Esophagus mucosa (tissue), 1 donor: ENCODE results near the gene PAX2. TPM values are rescaled to one million over a fixed set of nuclear protein-coding genes. Genes with fewer than 3 reads are reported as not detected.

Experiments
- ATAC-seq: fragments of 200-7000 bp; cut with Tn5 transposase; one replicate; pipeline ENCODE4 v1.9.1; 2020
- total RNA-seq: library from RNA; stranded (reverse); gene quantifications from one replicate; pipeline ENCODE4 v1.2.4, GENCODE V29; 2023
- donor health status: DM: yes; HTN: yes; CAD: no.

The PAX2 gene
- total RNA-seq, 1 donor from 2014 or later = not detected

GRCh38 chr10:100760726-100761125 lies 15.3 kb downstream of the PAX2 start:
- ATAC-seq = no peak

DNA sequence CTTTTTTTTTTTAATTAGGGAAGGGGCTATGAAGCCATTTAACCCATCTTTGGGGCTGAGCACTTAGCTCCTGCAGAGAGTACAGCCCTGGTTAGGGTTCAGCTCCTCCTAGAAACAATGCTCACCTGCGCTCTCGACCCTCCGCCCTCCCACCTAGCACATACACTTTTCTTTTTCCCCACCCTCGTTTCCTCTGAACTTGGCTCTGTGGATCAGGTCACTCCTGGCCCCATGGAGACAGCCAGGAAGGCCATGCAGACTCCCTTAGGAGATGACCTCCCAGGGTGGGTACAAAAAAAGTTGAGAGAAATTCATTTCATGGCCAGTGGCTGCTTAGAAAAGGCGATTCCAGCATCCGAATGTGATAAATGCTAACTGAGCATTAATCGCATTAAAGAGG lies 15.8 kb downstream of the PAX2 start:
- ATAC-seq = no peak

GRCh38 chr10:100763043-100763747 lies 17.8 kb downstream of the PAX2 start:
- no peak for ATAC-seq

GRCh38 chr10:100766693-100767421 lies 21.5 kb downstream of the PAX2 start:
- no peak for ATAC-seq

DNA sequence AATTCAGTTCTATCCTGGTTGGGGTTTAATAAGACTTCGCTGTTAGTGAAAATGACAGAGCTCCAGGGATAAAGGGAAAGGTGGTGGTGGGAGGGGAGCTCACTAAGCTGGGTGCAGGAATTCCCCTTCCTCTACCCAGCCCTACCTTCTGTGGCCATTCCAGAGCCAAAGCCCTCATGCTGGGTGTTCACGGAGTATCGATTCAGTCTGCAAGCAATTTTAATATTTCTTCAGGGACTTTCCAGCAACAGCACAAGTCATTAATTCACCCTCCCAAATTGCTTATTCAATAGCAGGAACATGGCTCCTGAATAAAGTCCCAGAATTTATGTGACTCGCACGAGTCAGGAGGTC lies 22.0 kb downstream of the PAX2 start:
- no peak for ATAC-seq

- no peak for ATAC-seq
Observed at GRCh38 chr10:100769481-100769880, 24.1 kb downstream of the PAX2 start.

- no peak for ATAC-seq
Observed at GRCh38 chr10:100773646-100774045, 28.3 kb downstream of the PAX2 start.

DNA sequence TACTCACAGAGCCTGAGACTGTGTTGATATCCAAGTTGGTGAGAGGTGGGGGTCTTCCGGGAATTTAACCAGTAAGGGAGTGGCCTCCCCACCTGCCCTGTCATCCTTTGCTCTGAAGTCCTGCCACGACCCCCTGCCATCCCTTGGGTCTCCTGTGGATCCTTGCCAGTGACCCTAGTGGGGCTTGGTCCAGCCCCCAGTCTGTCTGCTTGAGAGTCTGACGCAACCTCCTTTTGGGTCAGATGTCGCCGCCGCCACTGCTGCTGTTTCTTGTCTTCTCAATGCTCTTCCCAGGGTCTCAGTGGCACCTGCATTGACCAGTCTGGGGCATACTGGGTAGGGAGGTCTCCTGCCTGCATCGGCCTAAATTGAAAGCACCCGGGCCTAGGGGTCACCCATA lies 28.8 kb downstream of the PAX2 start:
- no peak for ATAC-seq

DNA sequence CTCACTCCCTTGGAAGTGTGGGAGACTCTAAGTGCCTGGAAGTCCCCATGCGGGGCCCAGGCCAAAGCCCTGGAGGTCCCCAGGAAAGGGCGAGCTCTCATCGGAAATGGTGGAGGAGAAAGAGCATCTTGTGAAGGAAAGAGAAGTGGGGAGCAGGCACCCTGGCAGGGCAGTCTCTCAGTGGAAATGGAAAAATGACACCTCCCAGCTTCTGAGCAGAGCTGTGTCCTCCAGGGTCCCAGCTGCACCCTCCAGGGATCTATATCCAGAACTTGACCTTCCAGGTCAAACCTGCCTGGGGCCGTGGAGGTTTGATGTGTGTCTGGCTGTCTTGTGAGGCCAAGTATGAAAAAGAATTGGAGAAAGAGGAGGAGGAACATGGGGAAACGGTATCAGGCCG lies 29.5 kb downstream of the PAX2 start:
- no peak for ATAC-seq

DNA sequence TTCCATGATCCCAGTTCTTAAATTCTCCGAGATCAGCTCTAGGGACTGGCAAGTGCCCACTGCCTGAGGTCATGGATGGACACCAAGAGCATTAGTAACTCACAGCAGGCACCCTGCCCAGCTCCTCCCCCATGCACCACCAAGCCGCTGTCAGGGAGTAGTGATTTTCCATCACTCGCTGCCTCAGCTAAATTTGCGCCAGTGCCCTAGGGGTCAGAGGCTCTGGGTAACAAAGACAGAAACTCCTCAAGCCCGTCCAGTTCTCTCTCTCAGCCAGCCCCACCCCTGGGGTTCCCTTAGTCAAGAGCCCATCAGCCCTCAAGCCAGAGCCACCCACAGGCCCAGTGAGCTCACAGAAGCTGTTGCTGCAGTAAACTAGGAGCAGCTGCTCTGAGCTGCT lies 30.0 kb downstream of the PAX2 start:
- ATAC-seq = no peak

- ATAC-seq = no peak
Observed at GRCh38 chr10:100775871-100776270, 30.5 kb downstream of the PAX2 start.

DNA sequence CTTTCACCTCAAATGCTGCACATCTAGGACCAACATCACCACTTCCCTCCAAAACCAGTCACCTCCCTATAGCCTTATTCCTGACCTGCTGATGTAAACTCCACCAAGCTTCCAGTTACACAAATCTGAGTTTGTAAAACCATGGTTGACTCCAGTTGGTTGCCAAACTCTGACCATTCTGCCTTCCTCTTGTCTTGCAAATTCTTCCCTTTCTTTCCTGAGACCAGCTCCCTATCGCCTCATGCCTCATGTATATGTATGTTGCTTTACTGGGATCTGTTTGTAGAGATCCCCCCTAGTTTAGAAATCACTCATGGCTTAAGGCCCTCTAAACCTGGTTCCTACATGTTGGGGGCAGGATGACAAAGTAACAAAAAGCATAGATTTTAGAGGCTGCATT lies 31.3 kb downstream of the PAX2 start:
- ATAC-seq = no peak

- no peak for ATAC-seq
Observed at GRCh38 chr10:100779329-100779728, 33.9 kb downstream of the PAX2 start.

- ATAC-seq = no peak
Observed at GRCh38 chr10:100780324-100780723, 34.9 kb downstream of the PAX2 start.

DNA sequence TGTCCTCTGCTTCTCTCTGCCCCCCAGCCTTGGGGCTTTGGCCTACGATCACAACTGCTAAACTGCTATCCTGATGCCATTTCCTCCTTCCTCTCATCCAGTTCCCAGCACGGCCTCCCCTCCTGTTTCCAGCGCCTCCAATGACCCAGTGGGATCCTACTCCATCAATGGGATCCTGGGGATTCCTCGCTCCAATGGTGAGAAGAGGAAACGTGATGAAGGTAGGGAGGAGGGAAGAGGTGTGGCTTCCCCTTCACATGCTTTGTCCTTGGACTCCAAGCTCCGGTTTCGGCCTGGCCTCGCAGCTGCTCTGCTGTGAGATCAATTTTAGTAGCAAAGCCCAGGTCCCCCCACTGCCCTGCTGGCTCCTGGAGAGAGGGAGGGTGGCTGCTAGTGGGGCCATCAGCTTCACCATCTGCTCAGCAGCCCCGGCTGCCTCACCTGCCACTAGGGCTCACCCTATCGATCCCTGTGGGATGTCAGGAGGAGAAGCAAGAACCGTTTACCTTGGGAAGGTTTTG lies 35.8 kb downstream of the PAX2 start:
- ATAC-seq = no peak

- ATAC-seq = no peak
Observed at GRCh38 chr10:100782461-100783244, 37.3 kb downstream of the PAX2 start.

DNA sequence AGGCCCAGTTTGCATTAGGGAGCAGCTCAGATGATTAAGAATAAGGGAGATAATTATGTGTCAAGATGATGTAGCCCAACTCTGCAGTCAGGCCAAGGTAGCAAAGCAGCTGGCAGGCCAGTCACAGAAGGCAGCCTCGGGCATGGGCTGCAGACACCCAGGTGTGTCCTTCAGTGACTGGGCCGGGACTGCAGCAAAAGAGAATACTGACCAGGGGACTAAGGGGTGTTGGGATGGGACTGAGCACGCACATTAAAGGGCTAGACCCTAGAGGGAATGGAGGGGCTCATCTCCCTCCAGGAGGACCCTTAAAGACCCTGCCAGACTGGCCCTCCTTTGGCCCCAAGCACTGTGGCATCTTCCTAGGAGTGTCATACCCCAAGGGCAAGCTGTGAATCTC lies 38.7 kb downstream of the PAX2 start:
- ATAC-seq = no peak

DNA sequence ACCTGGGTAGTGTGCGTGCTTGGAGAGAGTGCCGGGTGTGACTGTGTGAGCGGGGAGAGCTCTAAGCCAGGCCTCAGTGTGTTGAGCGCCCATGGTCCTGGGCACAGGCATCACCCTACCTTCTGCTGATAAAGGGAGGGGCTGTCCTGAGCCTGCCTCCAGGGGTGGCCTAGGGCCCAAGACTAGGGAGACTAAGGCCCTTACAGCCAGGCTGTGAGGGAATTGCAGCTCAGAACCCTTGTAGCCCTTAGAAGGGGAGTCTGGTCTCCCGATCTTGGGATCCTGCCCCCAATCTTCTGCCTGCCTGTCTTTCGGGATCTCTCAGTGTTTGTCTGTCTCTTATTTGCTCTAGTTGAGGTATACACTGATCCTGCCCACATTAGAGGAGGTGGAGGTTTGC lies 41.2 kb downstream of the PAX2 start:
- peak; percentile 12 for ATAC-seq

DNA sequence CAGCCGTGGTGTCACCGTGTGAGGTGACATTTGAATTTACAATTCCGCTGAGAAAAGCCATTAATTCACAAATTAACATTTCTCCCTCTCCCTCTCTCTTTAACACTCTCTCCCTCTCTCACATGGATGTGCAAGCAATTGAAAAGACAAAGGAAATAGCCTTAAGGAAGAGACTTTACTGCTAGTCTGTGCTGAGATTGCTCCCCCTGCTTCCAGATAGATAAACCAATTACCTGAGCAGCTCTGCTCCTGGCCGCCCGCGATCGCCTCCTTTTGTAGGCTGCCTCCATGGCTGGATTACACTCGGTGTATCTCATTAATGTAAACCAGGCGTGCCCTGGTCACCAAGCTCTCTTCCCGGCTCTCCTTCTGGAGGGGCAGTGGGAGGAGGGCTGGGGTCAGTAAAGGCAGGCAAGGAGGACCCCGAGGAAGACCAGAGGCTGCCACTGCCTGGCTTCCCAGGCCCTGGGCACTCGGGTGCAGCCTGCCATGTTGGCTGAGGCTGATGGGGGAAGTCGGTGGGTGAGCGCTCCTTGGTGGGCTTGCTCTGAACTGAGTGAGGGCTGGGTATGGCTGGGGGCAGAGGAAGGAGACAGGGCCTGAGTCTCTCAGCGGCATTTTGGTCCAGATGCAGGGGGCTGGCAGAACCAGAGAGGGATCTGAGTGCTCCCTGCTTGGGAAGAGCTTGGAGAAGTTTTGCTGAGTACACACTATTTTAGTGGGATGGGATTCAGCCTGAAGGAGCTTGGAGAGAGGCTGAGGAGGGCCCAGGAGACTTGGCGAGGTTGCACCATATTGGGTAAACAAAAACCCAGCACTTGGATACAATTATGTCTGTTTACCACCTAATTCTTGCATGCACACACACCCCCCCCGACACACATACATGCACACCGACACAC lies 42.9 kb downstream of the PAX2 start:
- no peak for ATAC-seq

DNA sequence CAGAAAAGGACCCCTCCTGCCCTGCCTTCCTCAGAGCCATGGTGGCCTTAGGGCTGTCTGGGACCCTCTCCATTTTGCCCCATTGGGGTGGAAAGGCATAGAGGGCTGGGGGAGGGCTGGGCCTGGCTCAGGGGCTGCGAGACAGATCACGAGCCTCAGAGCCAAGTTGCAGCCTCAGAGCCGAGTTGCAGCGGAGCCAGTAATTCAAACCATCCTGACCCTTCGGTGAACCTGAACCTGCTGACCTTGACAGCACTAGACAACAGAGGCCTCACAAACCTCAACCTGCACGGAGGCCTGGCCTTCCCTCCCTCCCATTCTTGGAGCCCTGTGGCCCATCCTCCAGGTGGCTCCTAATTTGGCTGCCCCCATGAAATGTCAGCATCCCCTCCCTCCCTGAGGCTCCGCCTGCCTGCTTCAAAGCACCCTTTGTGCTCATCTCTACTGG lies 45.4 kb downstream of the PAX2 start:
- ATAC-seq = no peak

- ATAC-seq = no peak
Observed at GRCh38 chr10:100791369-100792058, 46.1 kb downstream of the PAX2 start.

GRCh38 chr10:100792574-100792973 lies 47.2 kb downstream of the PAX2 start:
- ATAC-seq = no peak
